ENCODE measurements around the gene SUCLG2.

DNA sequence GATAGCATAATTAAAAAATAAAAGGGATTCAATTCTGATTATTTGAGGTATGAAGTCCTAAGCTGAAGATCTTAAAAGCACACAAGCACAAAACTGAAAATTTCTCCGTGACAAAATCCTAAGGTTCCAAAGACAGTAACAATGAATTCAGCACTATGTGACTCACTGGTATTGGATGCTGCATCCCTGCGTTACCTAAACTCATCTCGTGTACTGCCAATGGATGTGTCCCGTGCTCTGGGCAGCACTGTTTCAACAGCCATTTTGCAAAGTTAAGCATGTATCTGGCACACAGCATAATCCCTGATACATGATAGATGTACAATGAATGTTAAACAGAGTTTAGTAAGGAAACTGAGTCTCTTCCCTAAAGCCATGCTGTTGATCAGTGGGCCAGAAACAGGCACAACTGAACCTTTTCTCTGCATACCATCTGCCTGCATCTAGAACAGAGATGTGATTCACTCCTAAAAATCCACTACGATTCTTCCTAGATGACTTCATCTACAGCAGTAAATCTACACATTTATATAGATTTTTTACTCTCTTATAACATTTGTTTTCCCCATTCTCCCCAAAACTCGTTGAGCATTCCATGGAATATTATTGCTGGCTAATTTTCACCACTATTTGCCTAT lies 14.3 kb downstream of the SUCLG2 start:
- no peak for TF ChIP-seq POLR2A (IDR thresholded peaks at IDR 0.05; ENCODE audit: low read depth, low read length)
- TF ChIP-seq TAF1 (IDR thresholded peaks at IDR 0.05; ENCODE audit: borderline replicate concordance, low read depth, low read length) = no peak

All from GM12892 (cell line).